ENCODE measurements around the gene ESRRB.

DNA sequence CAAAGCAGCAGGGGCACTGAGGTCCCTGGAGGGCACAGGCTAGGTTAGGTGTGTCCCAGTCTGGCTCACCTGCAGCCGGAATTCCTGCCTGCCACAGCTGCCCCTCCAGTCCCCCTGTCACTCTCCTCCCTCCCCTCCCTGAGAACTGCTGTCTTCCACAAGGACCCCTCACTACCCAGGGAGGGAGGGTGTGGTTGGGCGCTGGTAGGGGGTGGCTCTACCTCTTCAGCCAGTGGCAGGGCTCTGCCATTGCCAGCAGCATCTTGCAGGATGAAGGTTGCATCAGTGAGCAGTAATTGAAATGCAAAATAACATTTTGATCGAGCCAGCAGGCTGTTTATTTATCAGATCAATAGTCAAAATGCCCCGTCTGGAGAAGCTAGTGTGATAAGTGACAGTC lies 45.7 kb downstream of the ESRRB start:
- TF ChIP-seq, protein P1, sequence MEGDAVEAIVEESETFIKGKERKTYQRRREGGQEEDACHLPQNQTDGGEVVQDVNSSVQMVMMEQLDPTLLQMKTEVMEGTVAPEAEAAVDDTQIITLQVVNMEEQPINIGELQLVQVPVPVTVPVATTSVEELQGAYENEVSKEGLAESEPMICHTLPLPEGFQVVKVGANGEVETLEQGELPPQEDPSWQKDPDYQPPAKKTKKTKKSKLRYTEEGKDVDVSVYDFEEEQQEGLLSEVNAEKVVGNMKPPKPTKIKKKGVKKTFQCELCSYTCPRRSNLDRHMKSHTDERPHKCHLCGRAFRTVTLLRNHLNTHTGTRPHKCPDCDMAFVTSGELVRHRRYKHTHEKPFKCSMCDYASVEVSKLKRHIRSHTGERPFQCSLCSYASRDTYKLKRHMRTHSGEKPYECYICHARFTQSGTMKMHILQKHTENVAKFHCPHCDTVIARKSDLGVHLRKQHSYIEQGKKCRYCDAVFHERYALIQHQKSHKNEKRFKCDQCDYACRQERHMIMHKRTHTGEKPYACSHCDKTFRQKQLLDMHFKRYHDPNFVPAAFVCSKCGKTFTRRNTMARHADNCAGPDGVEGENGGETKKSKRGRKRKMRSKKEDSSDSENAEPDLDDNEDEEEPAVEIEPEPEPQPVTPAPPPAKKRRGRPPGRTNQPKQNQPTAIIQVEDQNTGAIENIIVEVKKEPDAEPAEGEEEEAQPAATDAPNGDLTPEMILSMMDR (IDR thresholded peaks at IDR 0.05; ENCODE audit: poor library complexity): no peak
- no peak for TF ChIP-seq EZH2phosphoT487 (IDR thresholded peaks at IDR 0.05; ENCODE audit: low read depth, severe bottlenecking, unreplicated experiment)
